Small intestine (tissue), 7 donors: ENCODE results near the gene UBE3C. TPM values are rescaled to one million over a fixed set of nuclear protein-coding genes. Genes with fewer than 3 reads are reported as not detected.
"Not testable (repeated sequence)": the region's sequence is repeated elsewhere in the genome, so short reads cannot be mapped to it uniquely, and the experiment has no call there.

Experiments
- DNase-seq, 2 donors: peaks; one replicate each; pipeline versions ENCODE4 v3.0.0 to v3.0.0-alpha.2; 2013
- FAIRE-seq: peaks from 2 replicates; lab custom pipeline; 2012; peaks lifted over from hg19 to GRCh38; lab: Jason Lieb, UNC
- H3K27ac ChIP-seq, 3 donors: one replicate each; pipeline ENCODE4 v1.5.1; 2013; ENCODE audit warnings: low read length in 2 of 3, mild to moderate bottlenecking in 2 of 3, control low read depth in 1 of 3, inconsistent platforms in 1 of 3, low read depth in 1 of 3, moderate library complexity in 1 of 3
- H3K27me3 ChIP-seq, 3 donors: one replicate each; pipeline ENCODE4 v1.6.1; 2013; ENCODE audit warnings: low read length in 3 of 3, inconsistent platforms in 1 of 3; ENCODE audit not compliant: control insufficient read depth in 3 of 3, insufficient read depth in 3 of 3
- H3K36me3 ChIP-seq, 3 donors: one replicate each; pipeline ENCODE4 v1.6.1; 2013; ENCODE audit warnings: low read length in 3 of 3, inconsistent platforms in 1 of 3, low read depth in 1 of 3, mild to moderate bottlenecking in 1 of 3, moderate library complexity in 1 of 3; ENCODE audit not compliant: control insufficient read depth in 3 of 3, insufficient read depth in 2 of 3
- H3K4me1 ChIP-seq, 3 donors: one replicate each; pipeline ENCODE4 v1.6.1; 2013; ENCODE audit warnings: low read length in 2 of 3, inconsistent platforms in 1 of 3, low read depth in 1 of 3, mild to moderate bottlenecking in 1 of 3, moderate library complexity in 1 of 3; ENCODE audit not compliant: control insufficient read depth in 3 of 3, insufficient read depth in 2 of 3
- H3K4me3 ChIP-seq, 3 donors: one replicate each; pipeline ENCODE4 v1.5.1; 2013; ENCODE audit warnings: low read length in 3 of 3, control low read depth in 1 of 3, inconsistent platforms in 1 of 3, low read depth in 1 of 3, mild to moderate bottlenecking in 1 of 3, moderate library complexity in 1 of 3
- H3K9me3 ChIP-seq, 2 donors: one replicate each; pipeline ENCODE4 v1.6.1; 2013; ENCODE audit warnings: low read depth in 1 of 2, low read length in 1 of 2; ENCODE audit not compliant: control insufficient read depth in 2 of 2, insufficient read depth in 1 of 2
- WGBS, 3 donors: extraction: QIAGEN DNeasy Blood & Tissue Kit; methylation state at CpG; one replicate each; pipeline ENCODE4 v1.1.7; 2013; 5-methylcytosine and 5-hydroxymethylcytosine counted together
- polyA plus RNA-seq, 4 donors: library from polyadenylated mRNA; stranded (reverse) in 3 of 4; unstranded in 1 of 4; fragments of 200-250 nt in 3 of 4; fragments of 120-200 nt in 1 of 4; gene quantifications; one replicate each; pipeline versions ENCODE4 v1.2.1 to v1.2.3, GENCODE V29; 2013
- donor health status: healthy with polysubstance abuse.
- donor health status: control.
- donor health status: control.
- donor health status: Bipolar disorder and iron deficiency.
- donor health status: healthy.

The UBE3C gene
- polyA plus RNA-seq, 4 donors = 22.2 to 47.6 (median 26.8) TPM

DNA sequence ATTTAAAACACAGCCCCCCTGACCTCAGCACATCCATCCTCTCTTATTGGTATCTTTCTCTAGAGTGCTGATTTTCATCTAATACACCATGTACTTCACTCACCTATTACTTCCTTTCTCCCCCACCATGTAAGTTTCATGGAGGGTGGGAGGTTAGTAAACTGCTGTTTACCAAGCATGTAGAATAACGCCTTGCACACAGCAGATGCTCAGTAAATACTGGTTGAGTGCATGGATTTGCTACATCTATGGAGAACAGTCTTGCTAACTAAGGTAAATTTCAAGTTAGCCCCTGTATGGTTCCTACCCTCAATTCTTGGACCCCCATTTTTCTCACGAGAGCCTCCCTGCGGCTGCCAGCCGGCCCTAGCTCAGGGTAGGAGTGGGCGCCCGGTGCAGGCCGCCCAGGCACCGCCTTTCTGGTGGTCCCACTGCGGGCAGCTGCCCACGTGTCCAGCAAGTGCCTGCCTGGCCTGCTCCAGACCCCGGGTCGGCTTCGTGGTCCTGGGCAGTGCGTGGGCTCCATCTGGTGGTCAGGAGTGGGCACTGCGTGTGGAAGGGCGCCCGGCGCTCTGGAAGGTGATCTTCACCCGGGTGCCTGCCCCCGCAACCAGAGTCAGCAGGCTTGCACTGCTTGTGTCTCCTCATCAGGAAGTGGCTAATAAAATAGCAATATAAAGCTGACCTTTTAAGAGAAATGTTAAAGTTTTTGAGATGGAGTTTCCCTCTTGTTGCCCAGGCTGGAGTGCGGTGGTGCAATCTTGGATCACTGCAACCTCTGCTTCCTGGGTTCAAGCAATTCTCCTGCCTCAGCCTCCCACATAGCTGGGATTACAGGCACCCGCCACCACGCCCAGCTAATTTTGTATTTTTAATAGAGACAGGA, 134.7 kb downstream of the UBE3C start:
- 18 to 21% (median 19%) methylated on average over 23 of the region's 23 CpGs for WGBS, 3 donors
- Histone ChIP-seq H3K36me3 (peaks cover 3 to 23% (median 7%) of the 10 kb centered on the region in 3 donors), H3K9me3 (no peaks in the 10 kb centered on the region), H3K4me1 (peaks cover 0 to 4% (median 3%) of the 10 kb centered on the region in 3 donors), H3K4me3 (no peak overlapping the region), H3K27me3 (no peaks in the 10 kb centered on the region), H3K27ac (no peak overlapping the region)
- FAIRE-seq = no peak
- DNase-seq = peak; percentile 58 to 85

GRCh38 chr7:157274094-157274634, 135.4 kb downstream of the UBE3C start:
- WGBS, 3 donors = 78 to 85% (median 79%) methylated on average over 10 of the region's 10 CpGs
- FAIRE-seq, H3K27ac ChIP-seq, H3K27me3 ChIP-seq, H3K4me1 ChIP-seq, H3K4me3 ChIP-seq, H3K9me3 ChIP-seq, DNase-seq: not testable (repeated sequence)
- peaks cover 2 to 21% (median 4%) of the 10 kb centered on the region in 3 donors for H3K36me3 ChIP-seq

DNA sequence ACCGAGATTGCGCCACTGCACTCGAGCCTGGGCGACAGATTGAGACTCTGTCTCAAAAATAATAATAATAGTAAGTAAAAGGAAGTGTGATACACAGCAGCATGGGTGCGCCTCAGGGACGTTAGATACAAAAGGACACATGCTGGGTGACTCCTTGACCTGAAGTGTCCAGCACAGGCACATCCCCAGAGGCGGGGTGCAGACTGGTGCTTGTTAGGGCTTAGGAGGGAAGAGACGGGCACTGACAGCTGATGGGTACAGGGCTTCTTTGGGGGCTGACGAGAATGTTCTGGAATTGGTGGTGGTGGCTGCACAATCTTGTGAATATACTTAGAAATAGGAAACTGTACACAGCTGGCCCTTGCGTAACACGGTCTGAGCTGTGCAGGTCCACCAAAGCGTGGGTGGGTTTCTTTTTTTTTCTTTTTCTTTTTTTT, 136.3 kb downstream of the UBE3C start:
- Histone ChIP-seq H3K36me3 (peaks cover under 1 to 14% (median 2%) of the 10 kb centered on the region in 3 donors), H3K27me3 (peaks cover 0 to 4% (median 0%) of the 10 kb centered on the region in 3 donors), H3K4me1 (peaks cover 0 to 4% (median 3%) of the 10 kb centered on the region in 3 donors), H3K27ac (no peak overlapping the region), H3K9me3 (no peaks in the 10 kb centered on the region), H3K4me3 (no peak overlapping the region)
- 61 to 75% (median 63%) methylated on average over 12 of the region's 12 CpGs for WGBS, 3 donors
- no peak for FAIRE-seq
- DNase-seq = no peak

GRCh38 chr7:157276091-157276561, 137.4 kb downstream of the UBE3C start:
- Histone ChIP-seq H3K4me1 (peaks cover 0 to 4% (median 3%) of the 10 kb centered on the region in 3 donors), H3K27me3 (peaks cover 0 to 4% (median 0%) of the 10 kb centered on the region in 3 donors), H3K4me3 (no peak overlapping the region), H3K9me3 (no peaks in the 10 kb centered on the region), H3K27ac (no peak overlapping the region), H3K36me3 (peaks cover 0 to 6% (median 0%) of the 10 kb centered on the region in 3 donors)
- DNase-seq (no peak), FAIRE-seq (no peak)
- 77 to 78% (median 77%) methylated on average over 14 of the region's 14 CpGs for WGBS, 3 donors

DNA sequence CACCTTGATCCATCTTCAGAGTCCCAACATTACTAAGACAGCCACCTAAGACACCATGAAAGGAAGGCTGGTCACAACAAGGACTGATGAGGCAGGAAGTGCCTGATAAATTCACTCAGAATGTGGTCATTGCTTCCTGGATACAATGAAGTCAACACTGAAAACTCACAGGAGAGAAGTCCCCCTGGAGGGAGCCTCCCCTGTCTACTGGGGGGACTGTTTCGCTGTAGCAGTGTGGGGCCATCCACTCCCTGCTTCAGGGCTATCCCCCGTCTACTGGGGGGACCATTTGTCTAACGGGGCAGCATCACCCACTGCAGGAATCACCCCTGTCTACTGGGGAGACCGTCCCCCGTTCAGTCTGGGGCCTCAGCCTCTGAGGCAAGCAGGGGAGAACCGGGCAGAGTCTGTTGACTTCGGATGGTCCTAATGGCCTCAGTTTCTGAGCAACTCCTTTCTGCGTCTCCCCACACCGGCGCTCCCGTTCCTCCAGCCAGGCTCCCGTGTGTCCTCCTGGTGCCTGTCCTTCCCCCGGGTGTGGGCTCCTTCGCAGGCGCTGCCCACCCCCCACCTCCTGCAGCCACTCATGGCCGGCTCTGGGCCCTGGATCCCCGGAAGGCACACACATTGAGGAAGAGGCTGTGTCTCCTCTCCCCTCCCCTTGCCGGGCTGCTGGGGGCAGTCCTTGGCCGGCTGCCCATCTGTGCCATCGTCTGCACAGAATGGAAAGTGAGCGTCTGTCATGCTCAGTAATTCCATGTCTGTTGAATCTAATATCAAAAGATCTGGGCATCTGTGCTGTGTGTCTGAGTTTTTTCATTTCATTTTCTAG, 138.2 kb downstream of the UBE3C start:
- Histone ChIP-seq H3K9me3 (no peaks in the 10 kb centered on the region), H3K36me3 (peaks cover 0 to 1% (median 0%) of the 10 kb centered on the region in 3 donors), H3K27ac (no peak overlapping the region), H3K4me3 (no peak overlapping the region), H3K27me3 (peaks cover 0 to 4% (median 0%) of the 10 kb centered on the region in 3 donors), H3K4me1 (peaks cover 0 to 8% (median 3%) of the 10 kb centered on the region in 3 donors)
- no peak for FAIRE-seq
- no peak for DNase-seq
- WGBS, 3 donors = 36 to 52% (median 40%) methylated on average over 21 of the region's 21 CpGs

- not testable (repeated sequence) for H3K36me3 ChIP-seq, H3K27me3 ChIP-seq, DNase-seq, FAIRE-seq, H3K27ac ChIP-seq, H3K9me3 ChIP-seq, H3K4me3 ChIP-seq
- peaks cover 0 to 14% (median 3%) of the 10 kb centered on the region in 3 donors for H3K4me1 ChIP-seq
- 79 to 89% (median 86%) methylated on average over 12 of the region's 12 CpGs for WGBS, 3 donors
Measured at GRCh38 chr7:157277568-157277967, 138.8 kb downstream of the UBE3C start.

- H3K27ac ChIP-seq = no peak overlapping the region
- no peaks in the 10 kb centered on the region for H3K9me3 ChIP-seq
- peaks cover 0 to 4% (median 0%) of the 10 kb centered on the region in 3 donors for H3K27me3 ChIP-seq
- H3K4me1 ChIP-seq = peaks cover 0 to 14% (median 3%) of the 10 kb centered on the region in 3 donors
- FAIRE-seq = no peak
- DNase-seq = no peak
- H3K4me3 ChIP-seq = no peak overlapping the region
- no peaks in the 10 kb centered on the region for H3K36me3 ChIP-seq
- 54 to 84% (median 79%) methylated on average over 10 to 11 of the region's 11 CpGs for WGBS, 3 donors
Measured at GRCh38 chr7:157278167-157278790, 139.6 kb downstream of the UBE3C start.
